Stimulated activated CD4-positive, alpha-beta T cell treated with anti-CD3 and anti-CD28 coated beads, Interleukin-2, amount 100 ng/mL, for 24 hours (primary cell): ENCODE results near the gene SPATA6L.
"Not testable (repeated sequence)": the region's sequence is repeated elsewhere in the genome, so short reads cannot be mapped to it uniquely, and the experiment has no call there.

Experiments
- DNase-seq, 2 donors: peaks; one replicate each; pipeline ENCODE4 v3.0.0-alpha.2; 2020

The SPATA6L gene

DNA sequence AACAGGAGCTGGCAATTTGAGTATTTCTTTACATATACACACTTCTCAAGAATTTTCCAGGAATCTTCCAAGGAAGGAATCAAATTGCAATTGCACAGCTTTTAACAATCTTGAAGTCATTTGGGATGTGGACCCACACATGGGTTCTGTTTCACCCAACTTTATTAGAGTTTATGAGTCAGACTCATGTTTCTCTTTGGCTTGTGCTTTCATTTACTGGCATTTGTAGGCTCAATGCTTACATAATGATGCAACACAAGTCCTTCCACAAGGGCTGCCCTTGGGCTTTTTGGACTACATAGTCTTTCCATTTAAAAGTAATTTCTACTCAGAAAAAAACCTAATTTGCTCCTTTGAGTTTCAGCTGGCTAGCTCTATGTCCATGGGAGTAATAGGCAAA, 8.5 kb upstream of the SPATA6L start:
- no peak for DNase-seq

- DNase-seq: no peak
Measured at GRCh38 chr9:4671737-4672136, 5.5 kb upstream of the SPATA6L start.

- DNase-seq: no peak
Measured at GRCh38 chr9:4670591-4670990, 4.3 kb upstream of the SPATA6L start.

GRCh38 chr9:4669890-4670289, 3.6 kb upstream of the SPATA6L start:
- DNase-seq: no peak

DNA sequence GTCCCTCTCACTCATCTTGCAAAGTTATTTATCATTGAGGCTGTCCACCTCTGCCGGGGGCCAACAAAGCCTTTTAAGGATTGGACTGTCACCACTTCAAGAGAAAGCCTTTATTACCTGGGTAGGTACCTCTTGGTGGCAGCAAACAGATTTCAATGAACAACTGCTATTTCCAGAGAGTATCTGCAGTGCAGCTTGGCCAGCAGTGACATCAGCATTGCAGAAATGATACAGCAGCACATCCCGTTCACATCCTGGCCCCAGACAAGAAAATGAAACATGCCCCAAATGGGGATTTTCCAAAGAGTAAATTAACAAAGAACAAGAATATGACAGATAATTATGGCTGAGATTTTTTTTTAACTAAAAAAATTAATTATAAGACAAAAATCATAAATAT, 2.3 kb upstream of the SPATA6L start:
- DNase-seq: no peak

- no peak for DNase-seq
Measured at GRCh38 chr9:4667681-4668080, 1.4 kb upstream of the SPATA6L start.

GRCh38 chr9:4665357-4665756, 923 bp downstream of the SPATA6L start:
- DNase-seq: no peak

DNA sequence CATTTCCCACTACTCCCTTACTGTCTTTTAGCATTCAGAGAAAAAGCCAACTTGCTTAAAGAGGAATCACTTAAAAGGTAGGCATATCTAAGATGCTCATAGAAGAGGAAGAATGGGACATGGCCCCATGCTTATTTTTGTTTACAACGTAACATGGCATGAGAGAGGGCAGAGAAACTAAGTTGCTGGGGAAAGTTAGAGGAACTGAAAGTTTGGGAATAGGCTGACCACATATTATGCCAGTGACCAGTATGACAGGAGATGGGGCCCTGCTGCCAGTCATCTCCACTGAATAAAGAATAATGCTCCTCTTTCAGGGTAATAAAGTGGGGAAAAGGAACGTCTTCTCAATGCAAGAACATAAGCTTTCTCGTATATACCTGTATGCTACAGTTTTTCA, 2.3 kb downstream of the SPATA6L start:
- no peak for DNase-seq

- DNase-seq: peak in 1 of 2 donors; percentile 22
Measured at GRCh38 chr9:4662989-4663792, 3.1 kb downstream of the SPATA6L start.

DNA sequence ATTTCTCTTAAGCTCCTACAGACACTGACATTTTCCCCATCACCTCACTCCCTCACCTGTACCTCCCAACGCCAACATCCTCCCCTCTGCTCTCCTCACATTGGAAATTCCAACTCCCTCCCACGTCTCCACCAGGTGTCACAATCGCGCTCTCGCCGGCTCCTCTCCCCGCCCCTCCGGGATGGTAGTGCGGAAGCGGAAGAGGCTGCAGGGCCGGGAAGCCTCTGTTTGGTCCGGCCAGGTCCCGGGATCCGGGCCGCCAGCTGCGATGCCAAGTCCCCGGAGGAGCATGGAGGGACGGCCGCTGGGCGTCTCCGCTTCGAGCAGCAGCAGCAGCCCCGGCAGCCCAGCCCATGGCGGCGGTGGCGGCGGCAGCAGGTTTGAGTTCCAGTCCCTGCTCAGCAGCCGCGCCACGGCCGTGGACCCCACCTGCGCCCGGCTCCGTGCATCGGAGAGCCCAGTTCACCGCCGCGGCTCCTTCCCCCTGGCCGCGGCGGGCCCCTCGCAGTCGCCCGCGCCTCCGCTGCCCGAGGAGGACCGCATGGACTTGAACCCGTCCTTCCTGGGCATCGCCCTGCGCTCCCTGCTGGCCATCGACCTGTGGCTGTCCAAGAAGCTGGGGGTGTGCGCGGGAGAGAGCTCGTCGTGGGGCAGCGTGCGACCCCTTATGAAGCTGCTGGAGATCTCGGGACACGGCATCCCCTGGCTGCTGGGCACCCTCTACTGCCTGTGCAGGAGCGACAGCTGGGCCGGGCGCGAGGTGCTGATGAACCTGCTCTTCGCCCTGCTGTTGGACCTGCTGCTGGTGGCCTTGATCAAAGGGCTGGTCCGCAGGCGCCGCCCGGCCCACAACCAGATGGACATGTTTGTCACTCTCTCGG, 3.9 kb downstream of the SPATA6L start, which contains the start of gene PLPP6:
Gene PLPP6, plus strand, starts transcription at position 187 of the 881 bp plus-strand sequence. Its CDS starts 82 bp downstream, at position 269.
- DNase-seq: peak; percentile 79

DNA sequence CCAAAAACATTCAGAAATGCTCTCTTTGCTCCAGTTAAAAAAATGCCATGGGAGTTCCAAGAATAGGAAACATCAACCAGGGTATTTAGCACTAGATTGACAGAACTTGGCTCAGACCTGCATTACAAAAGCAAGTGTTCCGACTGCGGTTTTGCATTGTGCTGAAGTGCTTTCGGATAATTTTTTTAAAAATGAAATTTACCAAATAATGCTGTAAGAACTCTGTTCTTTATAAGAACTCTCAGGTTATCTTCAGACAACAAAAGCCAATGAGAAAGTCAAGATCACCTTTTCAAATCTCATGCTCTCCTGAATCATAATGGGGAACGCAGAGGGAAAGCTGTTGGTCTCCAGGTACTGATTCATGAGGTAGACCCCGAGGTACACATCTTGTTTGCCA, 4.7 kb downstream of the SPATA6L start:
- DNase-seq: no peak

GRCh38 chr9:4661165-4661564, 5.1 kb downstream of the SPATA6L start:
- DNase-seq: no peak

DNA sequence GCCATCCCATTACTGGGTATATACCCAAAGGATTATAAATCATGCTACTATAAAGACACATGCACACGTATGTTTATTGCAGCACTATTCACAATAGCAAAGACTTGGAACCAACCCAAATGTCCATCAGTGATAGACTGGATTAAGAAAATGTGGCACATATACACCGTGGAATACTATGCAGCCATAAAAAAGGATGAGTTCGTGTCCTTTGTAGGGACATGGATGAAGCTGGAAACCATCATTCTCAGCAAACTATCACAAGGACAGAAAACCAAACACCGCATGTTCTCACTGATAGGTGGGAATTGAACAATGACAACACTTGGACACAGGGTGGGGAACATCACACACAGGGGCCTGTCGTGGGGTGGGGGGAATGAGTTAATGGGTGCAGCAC, 5.6 kb downstream of the SPATA6L start:
- not testable (repeated sequence) for DNase-seq

GRCh38 chr9:4657426-4658159, 8.7 kb downstream of the SPATA6L start:
- no peak for DNase-seq

DNA sequence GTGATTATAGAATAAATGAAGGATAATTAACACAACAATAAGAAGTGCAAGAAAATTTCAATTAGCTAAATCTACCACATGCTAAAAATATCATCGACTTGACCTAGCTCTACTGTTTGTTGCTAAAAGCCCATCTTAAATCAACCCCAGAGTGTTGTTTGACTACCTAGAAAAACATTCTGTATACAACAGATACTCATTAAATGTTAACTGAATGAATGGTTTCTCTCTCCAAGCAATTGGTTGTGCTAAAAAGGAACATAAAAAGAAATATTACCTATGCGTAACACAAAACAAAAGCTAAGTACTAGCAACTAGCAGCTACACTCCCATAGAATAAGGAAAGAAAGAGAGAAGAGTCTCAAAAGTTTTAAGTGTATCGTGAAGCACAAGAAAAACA, 9.7 kb downstream of the SPATA6L start:
- DNase-seq: no peak

GRCh38 chr9:4656196-4656595, 10.1 kb downstream of the SPATA6L start:
- DNase-seq: not testable (repeated sequence)

GRCh38 chr9:4654538-4654937, 11.7 kb downstream of the SPATA6L start:
- DNase-seq: no peak

GRCh38 chr9:4654084-4654483, 12.2 kb downstream of the SPATA6L start:
- no peak for DNase-seq

GRCh38 chr9:4642351-4642750, 23.9 kb downstream of the SPATA6L start:
- DNase-seq: no peak

DNA sequence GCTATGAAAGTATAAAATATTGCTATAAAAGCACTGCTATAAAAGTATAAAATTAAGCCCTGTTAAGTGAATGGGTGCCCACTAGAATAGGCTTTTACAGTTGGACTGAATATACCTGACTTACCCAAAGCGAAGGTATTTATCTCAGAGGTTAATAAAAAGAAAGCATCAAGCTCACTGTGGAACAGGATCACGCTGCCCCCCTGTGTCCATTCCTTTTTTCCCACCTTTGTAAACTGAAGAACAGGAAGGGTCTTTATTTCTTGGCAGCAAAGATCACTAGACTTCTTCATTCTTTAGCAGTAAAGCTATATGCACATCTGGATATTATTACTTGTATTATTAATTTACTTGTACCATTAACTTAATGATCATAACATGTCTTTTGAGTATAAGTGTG, 26.3 kb downstream of the SPATA6L start:
- peak; percentile 34 to 46 for DNase-seq

DNA sequence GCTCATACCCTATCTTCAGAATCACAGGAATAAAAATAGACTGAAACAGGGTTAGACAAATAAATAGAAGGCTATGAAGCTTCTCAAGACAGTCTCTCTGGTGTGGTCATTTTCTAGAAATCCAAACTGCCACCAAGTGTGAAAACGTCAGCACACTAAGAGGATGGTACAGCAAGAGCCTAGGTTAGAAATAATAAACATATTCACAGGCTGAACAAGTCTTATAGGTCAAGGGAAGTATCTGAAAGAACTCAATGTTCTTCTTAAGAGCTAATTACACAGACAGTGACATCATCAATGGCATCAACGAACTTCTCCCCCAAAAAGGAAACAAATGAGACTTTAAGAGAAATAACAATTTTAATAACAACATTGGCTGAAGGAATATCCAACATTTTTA, 26.9 kb downstream of the SPATA6L start:
- no peak for DNase-seq

DNA sequence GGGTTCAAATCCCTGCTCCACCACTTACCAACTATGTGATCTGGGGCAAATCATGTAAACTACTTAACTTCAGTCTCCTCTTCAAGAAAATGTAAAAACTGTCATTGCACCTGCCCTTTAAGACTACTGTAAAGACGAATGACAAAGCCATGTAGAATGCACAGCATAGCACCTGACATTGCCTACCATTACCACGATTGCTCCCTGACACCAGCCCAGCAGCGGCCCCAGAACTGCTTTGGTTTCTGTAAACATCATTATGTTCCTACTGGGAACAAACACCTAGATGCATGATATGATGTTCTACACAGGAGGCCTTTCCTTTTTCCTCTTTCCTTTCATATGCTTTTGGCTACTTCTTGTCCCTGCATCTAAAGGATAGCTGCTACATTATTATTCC, 27.3 kb downstream of the SPATA6L start:
- no peak for DNase-seq

GRCh38 chr9:4630836-4631235, 35.4 kb downstream of the SPATA6L start:
- DNase-seq: no peak
